ENCODE data around the gene PYURF.

Gene PYURF

GRCh38 chr4:88524171-88524570, 595 bp upstream of the PYURF start:
- TF ChIP-seq FOXM1 (IDR thresholded peaks at IDR 0.05; ENCODE audit: borderline replicate concordance, low read depth): no peak
- no peak for TF ChIP-seq RAD21 (IDR thresholded peaks at IDR 0.05; ENCODE audit: low read depth)
- no peak for TF ChIP-seq MAX (IDR thresholded peaks at IDR 0.05)
- TF ChIP-seq CREB1 (IDR thresholded peaks at IDR 0.05; ENCODE audit: low read depth): no peak
- no peak for TF ChIP-seq REST (IDR thresholded peaks at IDR 0.05; ENCODE audit: low read depth)
- no peak for TF ChIP-seq EGR1 (IDR thresholded peaks at IDR 0.05)
- TF ChIP-seq ZBTB7A (IDR thresholded peaks at IDR 0.05; ENCODE audit: low read depth): no peak
- TF ChIP-seq TCF12 (IDR thresholded peaks at IDR 0.05; ENCODE audit: low read depth): no peak
- no peak for TF ChIP-seq TEAD4 (IDR thresholded peaks at IDR 0.05)
- TF ChIP-seq NFIC (IDR thresholded peaks at IDR 0.05): no peak
- TF ChIP-seq YY1 (IDR thresholded peaks at IDR 0.05; ENCODE audit: low read depth): no peak
- no peak for TF ChIP-seq CEBPB (IDR thresholded peaks at IDR 0.05)
- no peak for TF ChIP-seq USF1 (IDR thresholded peaks at IDR 0.05)
- TF ChIP-seq TAF1 (IDR thresholded peaks at IDR 0.05; ENCODE audit: low read depth): no peak
- TF ChIP-seq EP300 (IDR thresholded peaks at IDR 0.05; ENCODE audit: borderline replicate concordance): no peak

- no peak for TF ChIP-seq REST (IDR thresholded peaks at IDR 0.05; ENCODE audit: low read depth)
- TF ChIP-seq TEAD4 (IDR thresholded peaks at IDR 0.05): no peak
- no peak for TF ChIP-seq FOXM1 (IDR thresholded peaks at IDR 0.05; ENCODE audit: borderline replicate concordance, low read depth)
- no peak for TF ChIP-seq TCF12 (IDR thresholded peaks at IDR 0.05; ENCODE audit: low read depth)
- TF ChIP-seq USF1 (IDR thresholded peaks at IDR 0.05): no peak
- no peak for TF ChIP-seq MAX (IDR thresholded peaks at IDR 0.05)
- TF ChIP-seq CREB1 (IDR thresholded peaks at IDR 0.05; ENCODE audit: low read depth): no peak
- no peak for TF ChIP-seq ZBTB7A (IDR thresholded peaks at IDR 0.05; ENCODE audit: low read depth)
- no peak for TF ChIP-seq NFIC (IDR thresholded peaks at IDR 0.05)
- no peak for TF ChIP-seq EP300 (IDR thresholded peaks at IDR 0.05; ENCODE audit: borderline replicate concordance)
- no peak for TF ChIP-seq CEBPB (IDR thresholded peaks at IDR 0.05)
- no peak for TF ChIP-seq EGR1 (IDR thresholded peaks at IDR 0.05)
These were observed 763 bp downstream of the PYURF start for GRCh38 chr4:88522702-88523324.

GRCh38 chr4:88518911-88519310, 4.7 kb downstream of the PYURF start:
- TF ChIP-seq CEBPB (IDR thresholded peaks at IDR 0.05) (no peak), EGR1 (IDR thresholded peaks at IDR 0.05) (no peak), NFIC (IDR thresholded peaks at IDR 0.05) (no peak), TCF12 (IDR thresholded peaks at IDR 0.05; ENCODE audit: low read depth) (no peak), TAF1 (IDR thresholded peaks at IDR 0.05; ENCODE audit: low read depth) (no peak), YY1 (IDR thresholded peaks at IDR 0.05; ENCODE audit: low read depth) (no peak), ZBTB7A (IDR thresholded peaks at IDR 0.05; ENCODE audit: low read depth) (no peak), RAD21 (IDR thresholded peaks at IDR 0.05; ENCODE audit: low read depth) (no peak), REST (IDR thresholded peaks at IDR 0.05; ENCODE audit: low read depth) (no peak), MAX (IDR thresholded peaks at IDR 0.05) (no peak), EP300 (IDR thresholded peaks at IDR 0.05; ENCODE audit: borderline replicate concordance) (no peak), CREB1 (IDR thresholded peaks at IDR 0.05; ENCODE audit: low read depth) (no peak), TEAD4 (IDR thresholded peaks at IDR 0.05) (no peak), USF1 (IDR thresholded peaks at IDR 0.05) (no peak), FOXM1 (IDR thresholded peaks at IDR 0.05; ENCODE audit: borderline replicate concordance, low read depth) (no peak)

Data from Ishikawa (cell line).